ENCODE results near the gene MYOC.

DNA sequence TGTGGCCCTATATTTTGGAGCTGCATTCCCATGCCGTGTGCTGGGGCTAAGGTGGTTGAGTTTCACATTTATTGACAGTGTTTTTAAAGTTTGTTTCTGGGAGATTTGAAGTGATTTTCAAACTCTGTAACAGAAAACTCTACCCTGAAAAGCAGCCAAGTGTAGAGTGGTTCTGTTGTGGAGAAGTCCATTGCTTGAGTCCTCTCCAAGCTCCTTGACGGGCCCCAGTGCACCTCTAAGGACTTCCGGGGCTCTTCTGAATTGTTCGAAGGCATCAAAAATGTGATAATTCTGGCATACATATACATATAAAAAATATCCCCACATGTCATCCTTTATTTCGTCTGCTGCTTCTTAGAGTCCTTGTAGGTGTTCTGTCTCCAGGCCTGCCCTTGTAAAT lies 25.5 kb downstream of the MYOC start:
- TF ChIP-seq, protein P1, sequence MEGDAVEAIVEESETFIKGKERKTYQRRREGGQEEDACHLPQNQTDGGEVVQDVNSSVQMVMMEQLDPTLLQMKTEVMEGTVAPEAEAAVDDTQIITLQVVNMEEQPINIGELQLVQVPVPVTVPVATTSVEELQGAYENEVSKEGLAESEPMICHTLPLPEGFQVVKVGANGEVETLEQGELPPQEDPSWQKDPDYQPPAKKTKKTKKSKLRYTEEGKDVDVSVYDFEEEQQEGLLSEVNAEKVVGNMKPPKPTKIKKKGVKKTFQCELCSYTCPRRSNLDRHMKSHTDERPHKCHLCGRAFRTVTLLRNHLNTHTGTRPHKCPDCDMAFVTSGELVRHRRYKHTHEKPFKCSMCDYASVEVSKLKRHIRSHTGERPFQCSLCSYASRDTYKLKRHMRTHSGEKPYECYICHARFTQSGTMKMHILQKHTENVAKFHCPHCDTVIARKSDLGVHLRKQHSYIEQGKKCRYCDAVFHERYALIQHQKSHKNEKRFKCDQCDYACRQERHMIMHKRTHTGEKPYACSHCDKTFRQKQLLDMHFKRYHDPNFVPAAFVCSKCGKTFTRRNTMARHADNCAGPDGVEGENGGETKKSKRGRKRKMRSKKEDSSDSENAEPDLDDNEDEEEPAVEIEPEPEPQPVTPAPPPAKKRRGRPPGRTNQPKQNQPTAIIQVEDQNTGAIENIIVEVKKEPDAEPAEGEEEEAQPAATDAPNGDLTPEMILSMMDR (IDR thresholded peaks at IDR 0.05) = no peak
- TF ChIP-seq POLR2AphosphoS5 (IDR thresholded peaks at IDR 0.05) = no peak
